ENCODE data around the gene IL17RA. TPM values are rescaled to one million over a fixed set of nuclear protein-coding genes. Genes with fewer than 3 reads are reported as not detected.

Gene IL17RA
- total and polyA plus RNA-seq, 2 of the 4 experiments (the other 2 are of a cell fraction) = 5.2 to 15.3 TPM

DNA sequence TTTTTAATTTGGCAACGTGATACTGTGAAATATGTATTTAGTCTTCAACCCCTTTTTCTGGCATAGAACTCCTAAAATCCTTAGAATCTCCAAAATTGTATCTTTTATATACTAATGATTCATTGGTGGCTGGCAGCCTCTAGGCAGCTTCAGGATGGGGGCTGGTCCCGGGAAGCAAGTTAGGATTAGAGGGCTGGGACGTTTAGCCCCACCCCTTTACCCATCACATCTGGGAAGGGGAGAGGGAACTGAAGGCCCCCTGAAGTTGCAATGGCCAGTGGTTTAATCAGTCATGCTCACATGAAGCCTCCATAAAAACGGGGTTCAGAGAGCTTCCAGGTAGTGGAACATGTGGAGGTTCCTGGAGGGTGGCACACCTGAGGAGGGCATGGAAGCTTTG lies 7.1 kb downstream of the IL17RA start:
- no peak overlapping the region for H2BK15ac ChIP-seq (ENCODE audit: low read depth, low read length)
- no peak overlapping the region for H3K9ac ChIP-seq (ENCODE audit: low read depth, low read length)
- H3K4me2 ChIP-seq (ENCODE audit: low read depth, low read length) = no peak overlapping the region
- no peak overlapping the region for H3K27ac ChIP-seq (ENCODE audit: insufficient read depth, low read length)
- H3K4ac ChIP-seq (ENCODE audit: low read depth, low read length) = no peak overlapping the region
- no peaks in the 10 kb centered on the region for H3K27me3 ChIP-seq (ENCODE audit: control insufficient read depth, insufficient read depth, low read length)
- peaks cover 10% of the 10 kb centered on the region for H3K9me1 ChIP-seq (ENCODE audit: insufficient read depth, low read length)
- TF ChIP-seq CHD1 (IDR thresholded peaks at IDR 0.05; ENCODE audit: low read depth, low read length) (no peak), FOS (IDR thresholded peaks at IDR 0.05; ENCODE audit: low read depth, low read length) (no peak), MXI1 (IDR thresholded peaks at IDR 0.05; ENCODE audit: borderline replicate concordance, low read depth, low read length) (no peak), MAZ (IDR thresholded peaks at IDR 0.05; ENCODE audit: borderline replicate concordance, low read depth, low read length) (no peak), RCOR1 (IDR thresholded peaks at IDR 0.05; ENCODE audit: insufficient replicate concordance, low read length) (no peak), RFX5 (IDR thresholded peaks at IDR 0.05; ENCODE audit: low read depth, low read length) (no peak), POLR2A (IDR thresholded peaks at IDR 0.05; ENCODE audit: low read depth, low read length) (no peak), RAD21 (IDR thresholded peaks at IDR 0.05; ENCODE audit: low read length) (no peak), MAFK (IDR thresholded peaks at IDR 0.05; ENCODE audit: low read depth, low read length) (no peak)
- TF ChIP-seq, protein P1, sequence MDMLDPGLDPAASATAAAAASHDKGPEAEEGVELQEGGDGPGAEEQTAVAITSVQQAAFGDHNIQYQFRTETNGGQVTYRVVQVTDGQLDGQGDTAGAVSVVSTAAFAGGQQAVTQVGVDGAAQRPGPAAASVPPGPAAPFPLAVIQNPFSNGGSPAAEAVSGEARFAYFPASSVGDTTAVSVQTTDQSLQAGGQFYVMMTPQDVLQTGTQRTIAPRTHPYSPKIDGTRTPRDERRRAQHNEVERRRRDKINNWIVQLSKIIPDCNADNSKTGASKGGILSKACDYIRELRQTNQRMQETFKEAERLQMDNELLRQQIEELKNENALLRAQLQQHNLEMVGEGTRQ (IDR thresholded peaks at IDR 0.05; ENCODE audit: low read depth, low read length) = no peak
- TF ChIP-seq, protein P2, sequence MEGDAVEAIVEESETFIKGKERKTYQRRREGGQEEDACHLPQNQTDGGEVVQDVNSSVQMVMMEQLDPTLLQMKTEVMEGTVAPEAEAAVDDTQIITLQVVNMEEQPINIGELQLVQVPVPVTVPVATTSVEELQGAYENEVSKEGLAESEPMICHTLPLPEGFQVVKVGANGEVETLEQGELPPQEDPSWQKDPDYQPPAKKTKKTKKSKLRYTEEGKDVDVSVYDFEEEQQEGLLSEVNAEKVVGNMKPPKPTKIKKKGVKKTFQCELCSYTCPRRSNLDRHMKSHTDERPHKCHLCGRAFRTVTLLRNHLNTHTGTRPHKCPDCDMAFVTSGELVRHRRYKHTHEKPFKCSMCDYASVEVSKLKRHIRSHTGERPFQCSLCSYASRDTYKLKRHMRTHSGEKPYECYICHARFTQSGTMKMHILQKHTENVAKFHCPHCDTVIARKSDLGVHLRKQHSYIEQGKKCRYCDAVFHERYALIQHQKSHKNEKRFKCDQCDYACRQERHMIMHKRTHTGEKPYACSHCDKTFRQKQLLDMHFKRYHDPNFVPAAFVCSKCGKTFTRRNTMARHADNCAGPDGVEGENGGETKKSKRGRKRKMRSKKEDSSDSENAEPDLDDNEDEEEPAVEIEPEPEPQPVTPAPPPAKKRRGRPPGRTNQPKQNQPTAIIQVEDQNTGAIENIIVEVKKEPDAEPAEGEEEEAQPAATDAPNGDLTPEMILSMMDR (conservative IDR thresholded peaks at IDR 0.05; ENCODE audit: low read depth, low read length) = no peak
- no peak overlapping the region for H3K18ac ChIP-seq (ENCODE audit: low read depth, low read length)
- ATAC-seq (ENCODE audit: low read depth) (no peak), DNase-seq (no peak)
- H3K14ac ChIP-seq (replicated peaks; ENCODE audit: low read depth, low read length) = no peak overlapping the region
- POLR2A ChIA-PET (ENCODE audit: unreplicated experiment) = no interaction called here
- intact Hi-C loops (cut with micrococcal nuclease) = no loop called here
- no peak overlapping the region for H2BK20ac ChIP-seq (ENCODE audit: low read depth, low read length)
- H3K56ac ChIP-seq (ENCODE audit: extremely low read depth, insufficient read depth, low read length) = no peak overlapping the region
- peaks cover 60% of the 10 kb centered on the region for H4K20me1 ChIP-seq (ENCODE audit: insufficient read depth, low read length)
- no peak overlapping the region for H2AK9ac ChIP-seq (replicated peaks; ENCODE audit: low read depth, low read length, poor library complexity)
- H2AK5ac ChIP-seq (ENCODE audit: low read depth, low read length) = no peak overlapping the region
- CTCF ChIA-PET = interaction anchor here (0.7 kb wide), 1 partner anchor 78 kb away, joined by 3 read pairs; no protein-coding TSS in a partner anchor
- no CpG with 5 or more reads among the region's 4 CpGs for WGBS, 2 experiments (ENCODE audit: extremely low coverage in 2 of 2, insufficient read length in 1 of 2)
- in situ Hi-C loops (cut with MboI; ENCODE audit: low sequenced_read_pairs) = loop anchor here (25.0 kb wide), 1 partner anchor 720 kb away; no protein-coding TSS in a partner anchor
- BruUV-seq (replicated peaks) = no TSS peak
- no peak overlapping the region for H2BK120ac ChIP-seq (ENCODE audit: low read depth, low read length)
- H4K91ac ChIP-seq (ENCODE audit: insufficient read depth, low read depth, low read length) = no peak overlapping the region
- peaks cover 7% of the 10 kb centered on the region for H3K4me1 ChIP-seq (ENCODE audit: control insufficient read depth, insufficient read depth, low read length)
- H4K8ac ChIP-seq (ENCODE audit: low read depth in 2 of 2, low read length in 2 of 2) = no peak overlapping the region
- H3K23ac ChIP-seq (ENCODE audit: low read depth, low read length) = no peak overlapping the region
- dilution Hi-C loops (cut with HindIII; ENCODE audit: low sequenced_read_pairs, unreplicated experiment) = no loop called here
- H4K5ac ChIP-seq (ENCODE audit: low read depth, low read length) = no peak overlapping the region
- H3K79me1 ChIP-seq (ENCODE audit: low read depth in 1 of 2, low read length in 2 of 2) = peaks cover 20 to 63% of the 10 kb centered on the region in 2 experiments
- H2BK5ac ChIP-seq (ENCODE audit: low read depth, low read length, poor library complexity, severe bottlenecking) = no peak overlapping the region
- no peaks in the 10 kb centered on the region for H3K9me3 ChIP-seq (ENCODE audit: control insufficient read depth, insufficient read depth, low read length)
- no peaks in the 10 kb centered on the region; the same call in 1 of the 2 replicates for H3K36me3 ChIP-seq (ENCODE audit: control insufficient read depth, insufficient read depth, low read length)
- no peak overlapping the region for H2AFZ ChIP-seq (replicated peaks; ENCODE audit: low read length, poor library complexity)
- no peak overlapping the region for H3K4me3 ChIP-seq (ENCODE audit: insufficient read depth, low read depth, low read length)
